Skeletal muscle cell (primary cell): ENCODE measurements around the gene PAH.

ENCODE experiments used
- DNase-seq: peaks from one replicate; pipeline ENCODE4 v3.0.0-alpha.2; 2010; ENCODE audit warnings: low read depth
- H3K4me3 ChIP-seq: 2 replicates; pipeline ENCODE4 v1.5.1; 2011; ENCODE audit warnings: low read depth, mild to moderate bottlenecking, control low read depth, low read length, moderate library complexity

Gene PAH

DNA sequence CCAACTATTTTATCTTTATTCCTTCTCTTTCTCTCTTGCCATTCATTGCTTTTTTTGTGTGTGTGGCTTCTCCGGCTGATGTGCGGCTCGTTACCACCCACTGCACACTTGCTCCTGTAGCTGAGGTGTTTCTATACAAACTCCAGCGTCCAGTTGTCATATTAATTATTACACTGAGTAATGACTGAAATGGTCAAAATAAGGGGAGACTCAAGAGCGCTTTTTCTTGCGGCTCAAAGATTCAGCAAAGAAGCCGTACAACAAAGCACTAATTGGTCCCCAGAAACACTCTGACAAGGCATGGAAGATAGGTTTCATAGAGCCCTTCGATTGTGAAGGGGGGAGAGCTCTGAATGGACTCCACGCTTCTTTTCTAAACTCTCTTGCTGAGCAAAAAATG is 34.8 kb upstream of the PAH start:
- no peak overlapping the region for H3K4me3 ChIP-seq
- no peak for DNase-seq

DNA sequence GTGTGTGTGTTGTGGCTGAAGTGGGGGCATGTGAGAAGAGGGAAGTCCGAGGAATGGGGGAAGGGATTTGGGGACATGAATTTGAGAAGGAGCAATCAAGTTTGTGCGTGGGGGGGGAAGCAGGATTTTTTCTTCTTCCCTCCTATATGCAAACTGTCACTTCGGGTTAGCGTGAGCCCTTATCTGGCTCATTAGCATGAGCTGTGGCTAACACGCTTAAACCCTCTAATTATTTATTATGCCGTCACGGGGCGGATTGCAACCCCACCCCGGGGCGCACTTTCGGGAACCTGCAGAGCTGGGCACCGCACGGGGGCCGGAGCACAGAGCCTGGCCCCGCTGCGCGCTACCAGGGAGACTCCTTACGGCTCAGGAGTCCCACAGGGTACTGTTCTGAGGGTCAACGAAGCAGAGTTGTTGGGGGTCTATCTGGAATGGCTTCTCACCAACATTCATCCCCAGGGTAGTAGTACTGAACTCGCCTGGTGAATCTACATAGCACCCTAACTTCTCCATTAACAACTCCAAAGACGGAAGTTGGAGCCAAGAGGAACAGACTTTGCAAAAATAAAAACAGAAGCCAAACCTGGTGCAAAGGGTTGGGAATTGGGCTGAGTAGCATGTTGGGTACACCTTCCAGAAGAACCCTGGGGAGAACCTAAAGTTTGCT is 34.0 kb upstream of the PAH start:
- no peak overlapping the region for H3K4me3 ChIP-seq
- no peak for DNase-seq

DNA sequence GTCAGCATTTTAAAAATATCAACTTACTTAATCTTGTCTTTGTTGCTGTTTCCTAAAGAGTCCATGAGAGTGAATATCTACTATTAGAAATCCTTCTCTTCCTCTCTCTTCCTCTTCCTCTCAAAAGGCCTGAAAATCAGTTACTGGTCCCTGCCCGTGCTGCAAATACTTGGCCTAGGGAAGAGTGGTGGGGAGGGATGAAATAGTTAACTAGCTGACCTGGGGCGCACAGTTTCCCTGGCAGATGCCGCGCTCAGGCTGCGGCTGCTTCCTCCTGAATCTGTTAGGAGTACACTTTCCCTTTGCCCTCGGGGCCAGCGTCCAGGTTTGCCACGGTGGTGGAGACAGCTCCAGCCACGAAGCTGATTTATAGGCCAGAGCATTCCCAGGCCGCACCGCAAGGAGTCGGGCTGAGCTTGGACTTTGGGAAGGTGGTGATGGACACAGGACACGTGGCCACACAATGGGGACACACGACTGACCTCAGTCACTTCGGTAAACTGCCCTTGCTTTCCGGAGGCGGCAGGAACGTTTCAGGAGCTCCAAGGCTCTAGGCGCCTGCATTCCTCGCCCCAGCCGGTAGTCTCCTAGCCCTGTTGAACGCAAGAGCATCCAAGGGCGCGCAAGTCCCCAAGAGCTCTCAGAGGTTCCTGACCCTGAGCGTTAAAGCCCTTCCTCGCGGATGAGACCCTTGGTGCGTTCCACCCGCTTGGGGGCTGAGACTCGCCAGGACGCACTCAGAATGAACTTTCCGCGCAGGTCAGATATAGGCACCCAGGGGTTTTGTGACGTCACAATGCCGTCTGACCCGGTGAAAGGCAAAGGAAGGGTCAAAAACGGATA is 33.3 kb upstream of the PAH start:
- no peak overlapping the region for H3K4me3 ChIP-seq
- no peak for DNase-seq

DNA sequence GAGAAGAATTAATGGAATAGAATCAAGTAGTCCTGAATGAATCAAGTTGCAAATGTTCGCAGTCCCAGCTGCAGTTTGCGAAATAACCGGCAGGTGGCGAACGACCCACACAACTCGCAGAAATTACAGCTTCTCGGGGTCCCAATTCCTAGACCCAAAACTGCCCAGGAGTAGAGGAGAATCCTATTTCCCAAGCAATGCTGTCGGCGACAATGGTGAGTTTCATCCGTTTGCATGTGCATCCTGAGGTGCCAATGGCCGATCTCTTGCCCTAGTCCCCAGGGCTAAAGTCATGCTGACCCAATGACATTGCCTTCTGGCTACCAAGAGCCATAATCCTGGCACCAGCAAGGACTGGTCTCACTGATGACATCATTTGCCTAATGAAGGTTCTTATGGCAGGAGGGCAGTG is 31.9 kb upstream of the PAH start:
- no peak overlapping the region for H3K4me3 ChIP-seq
- DNase-seq: no peak

DNA sequence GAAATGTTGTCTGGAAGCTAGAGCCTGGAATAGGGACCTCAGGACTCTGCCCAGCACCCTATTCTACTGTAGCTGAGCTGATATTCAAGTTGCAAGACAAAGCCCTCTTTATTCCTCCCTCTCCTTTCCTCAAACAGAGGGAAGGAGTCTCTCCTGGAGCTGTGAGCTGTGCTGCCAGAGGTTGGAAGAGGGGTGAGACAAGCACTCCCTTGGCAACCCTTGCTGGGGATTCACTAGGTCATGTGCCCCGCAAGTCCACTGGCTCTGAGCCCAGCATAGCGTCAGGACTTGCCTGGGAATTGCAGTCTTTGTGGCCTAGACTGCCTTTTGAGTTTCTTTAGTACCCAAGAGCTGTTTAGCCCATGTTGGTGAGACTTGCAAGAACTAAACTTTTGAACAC is 29.0 kb upstream of the PAH start:
- DNase-seq: no peak
- no peak overlapping the region for H3K4me3 ChIP-seq

DNA sequence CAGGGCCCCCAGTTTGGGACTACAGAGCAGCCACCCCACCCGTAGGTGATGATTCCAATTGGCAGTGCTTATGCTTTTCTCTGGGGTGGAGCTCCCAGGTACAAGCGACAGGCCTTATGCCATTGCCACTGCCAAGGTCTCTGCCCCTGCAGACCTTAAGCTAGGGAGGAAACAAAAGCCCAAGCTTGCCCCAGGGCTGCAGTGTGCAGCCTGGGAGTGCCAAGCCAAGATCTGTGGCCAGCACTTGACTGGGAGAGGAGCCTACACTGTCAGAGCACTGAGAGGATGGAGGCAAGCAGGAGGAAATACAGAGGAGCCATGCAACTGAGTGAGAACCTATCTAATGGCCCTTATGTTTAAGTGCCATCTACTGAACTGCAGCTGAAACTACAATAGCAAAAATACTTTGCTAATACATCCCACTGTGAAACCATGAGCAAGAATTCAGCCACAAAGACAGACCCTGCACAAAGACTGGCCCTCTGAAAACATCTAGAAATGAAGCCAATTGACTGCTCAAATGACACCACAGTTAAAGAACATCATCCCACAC is 22.7 kb upstream of the PAH start:
- no peak for DNase-seq
- H3K4me3 ChIP-seq: no peak overlapping the region

DNA sequence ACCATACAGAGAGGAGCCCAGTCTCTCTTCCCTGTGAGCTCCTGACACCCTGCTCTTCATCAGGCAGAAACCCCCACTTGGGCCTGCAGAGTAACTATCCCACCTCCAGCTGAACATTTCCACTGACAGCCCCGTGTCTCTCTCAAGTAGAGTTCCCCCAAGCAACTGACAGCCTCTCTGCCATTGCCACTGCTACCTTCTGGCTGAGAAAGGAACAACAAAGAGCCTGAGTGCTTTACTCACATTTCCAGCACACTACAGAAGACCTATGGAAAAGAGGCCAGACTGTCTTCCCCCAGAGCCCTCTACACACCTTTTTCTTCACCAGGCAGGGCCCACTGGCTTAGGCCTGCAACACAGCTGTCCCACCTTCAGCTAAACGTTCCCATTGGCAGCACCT is 22.0 kb upstream of the PAH start:
- no peak for DNase-seq
- no peak overlapping the region for H3K4me3 ChIP-seq

DNA sequence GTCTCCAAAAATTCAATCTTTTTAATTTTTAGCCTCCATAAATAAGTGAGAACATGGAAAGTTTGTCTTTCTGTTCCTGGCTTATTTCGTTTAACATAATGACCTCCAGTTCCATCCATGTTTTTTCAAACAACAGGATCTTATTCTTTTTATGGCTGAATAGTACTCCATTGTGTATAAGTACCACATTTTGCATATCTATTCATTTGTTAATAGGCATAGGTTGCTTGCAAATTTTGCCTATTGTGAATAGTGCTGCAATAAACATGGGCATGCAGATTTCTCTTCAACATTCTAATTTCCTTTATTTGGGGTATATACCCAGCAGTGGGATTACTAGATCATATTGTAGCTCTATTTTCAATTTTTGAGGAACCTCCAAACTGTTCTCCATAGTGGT is 16.1 kb upstream of the PAH start:
- H3K4me3 ChIP-seq: no peak overlapping the region
- no peak for DNase-seq

DNA sequence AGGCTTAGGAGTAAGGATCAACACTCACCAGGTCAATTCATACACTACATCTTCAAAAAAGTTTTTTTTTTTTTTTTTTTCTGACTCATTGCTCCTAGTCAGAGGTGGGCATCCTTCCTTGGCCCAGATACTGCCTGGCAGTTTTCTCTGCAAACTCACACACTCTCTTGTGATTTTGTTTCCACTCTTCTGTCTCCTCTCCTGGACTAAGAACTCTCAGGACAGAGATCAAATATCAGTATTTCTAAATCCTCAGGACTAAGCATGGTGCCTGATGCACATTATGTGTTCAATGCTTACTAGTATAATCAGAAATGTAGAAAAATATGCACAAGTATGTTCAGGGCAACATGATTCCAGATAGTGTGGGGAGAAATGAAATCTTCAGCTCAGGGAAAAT is 10.2 kb upstream of the PAH start:
- no peak overlapping the region for H3K4me3 ChIP-seq
- no peak for DNase-seq

DNA sequence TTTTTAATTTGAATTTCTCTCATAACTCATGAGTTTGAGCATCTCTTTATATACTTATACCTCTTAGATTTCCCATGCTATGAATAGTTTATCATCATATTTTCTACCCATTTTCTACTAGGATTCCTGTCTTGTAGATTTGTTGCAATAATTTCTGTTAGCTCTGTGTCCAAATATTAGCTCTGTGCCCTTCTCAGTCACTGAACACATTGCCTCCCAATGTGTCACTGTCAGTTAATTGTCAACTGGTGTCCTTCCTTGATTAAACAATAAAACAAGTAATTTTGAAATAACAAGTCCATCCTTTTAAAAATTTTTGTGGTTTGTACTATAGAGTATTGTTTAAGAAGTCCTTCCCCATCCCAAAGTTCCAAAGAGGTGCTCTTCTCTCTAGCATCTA is 4.2 kb upstream of the PAH start:
- H3K4me3 ChIP-seq: no peak overlapping the region
- no peak for DNase-seq

DNA sequence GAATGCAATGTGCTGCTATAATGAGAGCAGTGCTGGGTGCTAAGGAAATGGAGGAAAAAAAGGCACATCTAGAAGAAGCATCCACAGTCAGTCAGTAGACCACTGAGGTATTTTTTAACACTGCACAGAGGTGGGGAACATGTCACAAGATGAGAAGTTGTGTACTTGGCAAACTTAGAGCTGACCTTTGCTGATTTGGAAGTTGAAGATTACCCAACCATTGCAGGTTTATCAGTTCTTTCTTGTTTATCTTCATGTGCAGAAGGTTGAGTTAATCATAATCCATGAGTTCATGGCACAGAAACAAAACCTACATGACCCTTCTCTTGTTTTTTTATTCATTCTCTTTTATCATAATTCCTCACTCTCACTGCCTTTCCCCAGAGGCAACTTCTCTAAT is 3.2 kb upstream of the PAH start:
- no peak overlapping the region for H3K4me3 ChIP-seq
- no peak for DNase-seq

DNA sequence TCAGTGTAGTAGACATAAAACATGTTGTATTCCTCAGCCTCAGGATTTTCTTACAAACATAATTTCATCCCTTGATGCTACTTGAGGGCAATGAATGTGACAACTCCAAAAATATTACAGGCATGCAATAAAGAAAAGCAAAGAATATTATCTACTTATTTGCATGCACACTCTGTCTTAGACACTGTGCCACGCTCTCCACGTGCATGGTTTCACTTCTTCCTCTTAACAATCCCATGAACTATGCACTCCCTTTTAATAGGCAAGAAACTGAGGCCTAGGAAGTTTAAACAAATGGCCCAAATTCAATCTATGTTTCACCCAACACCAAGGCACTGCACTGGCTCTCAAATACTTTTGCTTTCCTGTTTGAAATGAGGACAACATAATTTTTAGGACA is 1.8 kb upstream of the PAH start:
- H3K4me3 ChIP-seq: no peak overlapping the region
- no peak for DNase-seq

DNA sequence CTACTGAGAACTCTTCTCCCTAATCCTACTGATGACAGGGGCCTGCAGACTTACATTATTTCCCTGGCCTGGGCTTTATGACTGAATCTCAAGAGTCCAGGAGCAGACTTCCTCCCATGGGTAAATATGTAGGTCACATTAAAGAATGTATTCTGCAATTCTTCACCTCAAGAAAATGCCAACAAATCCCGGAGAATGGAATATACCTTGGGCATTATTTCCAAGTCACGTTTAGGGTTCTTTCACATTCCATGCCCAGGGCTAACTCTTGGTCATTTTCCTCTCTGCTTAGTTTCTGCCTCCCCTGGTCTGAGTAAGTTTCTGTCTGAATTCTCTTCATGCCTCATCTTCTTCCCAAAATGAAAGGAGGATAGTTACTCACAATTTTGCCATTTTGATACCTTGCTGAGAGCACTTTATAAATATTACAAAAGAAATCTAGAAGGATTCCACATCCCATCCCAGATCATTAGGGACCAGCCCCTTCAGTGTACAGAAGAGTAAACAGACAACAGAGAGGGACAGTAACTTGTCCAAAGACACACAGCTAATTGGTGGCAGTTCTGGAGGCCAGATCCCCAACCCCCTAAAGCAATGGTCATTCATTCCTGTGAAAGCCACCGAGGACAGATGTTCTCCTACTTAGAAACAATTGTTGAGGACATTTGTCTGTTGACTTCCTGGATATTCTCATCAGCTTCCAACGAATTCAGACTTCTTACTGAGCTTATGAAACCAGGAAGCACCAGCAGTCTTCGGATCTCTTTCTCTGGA is 605 bp downstream of the PAH start:
- H3K4me3 ChIP-seq: no peak overlapping the region
- DNase-seq: no peak

DNA sequence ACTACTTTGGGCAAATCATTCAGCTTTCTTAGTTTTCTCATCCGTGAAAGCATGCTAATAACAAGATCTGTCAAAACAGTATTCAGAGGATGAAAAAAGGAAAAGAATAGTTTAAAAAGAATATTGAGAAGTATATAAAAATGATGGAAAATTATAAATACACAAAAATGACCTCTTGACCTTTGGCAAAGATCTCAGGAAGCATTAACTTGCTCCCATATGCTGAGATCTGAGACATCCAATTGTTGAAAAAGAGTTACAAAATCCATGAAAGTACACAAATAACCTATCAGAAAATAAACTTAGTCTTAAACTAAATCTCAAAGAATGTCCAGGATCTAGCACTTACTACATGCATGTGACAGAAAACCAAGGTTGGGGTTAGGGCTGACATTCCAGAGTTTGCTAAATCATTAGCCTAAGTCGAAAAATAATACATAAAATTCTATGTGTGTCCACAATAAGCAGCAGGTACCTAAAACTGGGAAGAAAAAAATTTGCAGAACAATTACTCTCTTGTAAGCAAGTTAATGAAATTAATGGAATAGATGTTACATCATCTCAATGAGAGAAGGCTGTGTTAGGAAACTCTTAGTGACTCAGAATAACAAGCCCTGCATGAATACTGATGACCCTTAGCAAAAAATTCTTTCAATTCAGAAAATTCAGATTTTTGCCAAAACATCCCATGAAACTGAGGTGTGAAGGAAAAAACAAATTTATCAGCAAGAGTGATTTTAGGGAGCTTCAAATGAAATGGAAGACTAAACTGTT is 3.4 kb downstream of the PAH start:
- H3K4me3 ChIP-seq: no peak overlapping the region
- DNase-seq: no peak

DNA sequence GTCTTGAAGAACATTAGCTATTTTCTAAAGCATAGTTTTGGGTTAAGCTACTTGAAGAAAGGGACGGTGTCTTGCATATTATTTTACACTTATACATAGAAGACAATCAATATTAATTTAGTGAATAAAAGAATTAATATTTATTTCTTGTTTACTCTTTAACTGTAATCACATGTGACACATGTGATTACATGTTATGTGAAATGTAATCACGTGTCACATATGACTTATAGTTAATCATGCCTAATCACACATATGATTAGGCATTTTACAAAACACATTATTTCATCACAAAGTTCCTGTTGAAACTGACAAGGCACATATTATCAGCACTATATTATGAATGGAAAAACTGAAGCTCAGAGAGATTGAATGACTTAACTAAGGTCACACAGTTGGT is 4.8 kb downstream of the PAH start:
- DNase-seq: no peak
- no peak overlapping the region for H3K4me3 ChIP-seq

DNA sequence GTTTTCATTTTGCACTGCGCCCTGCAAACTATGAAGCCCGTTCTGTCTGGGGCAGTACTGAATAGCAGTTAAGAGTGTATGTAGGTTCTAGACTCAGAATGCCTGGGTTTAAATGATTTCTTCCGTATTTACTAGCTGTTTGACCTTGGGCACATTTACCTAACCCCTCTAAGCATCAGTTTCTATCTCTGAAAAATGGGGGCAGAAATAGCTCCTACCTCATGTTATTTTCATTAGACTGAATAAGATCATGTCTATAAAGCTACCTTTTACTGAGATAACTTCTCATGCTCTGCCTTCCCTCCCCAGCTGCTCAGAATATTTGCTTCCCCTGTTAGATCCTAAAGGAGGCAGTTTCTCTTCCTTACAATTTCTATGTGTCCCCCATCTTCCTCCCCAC is 5.7 kb downstream of the PAH start:
- DNase-seq: no peak
- H3K4me3 ChIP-seq: no peak overlapping the region

DNA sequence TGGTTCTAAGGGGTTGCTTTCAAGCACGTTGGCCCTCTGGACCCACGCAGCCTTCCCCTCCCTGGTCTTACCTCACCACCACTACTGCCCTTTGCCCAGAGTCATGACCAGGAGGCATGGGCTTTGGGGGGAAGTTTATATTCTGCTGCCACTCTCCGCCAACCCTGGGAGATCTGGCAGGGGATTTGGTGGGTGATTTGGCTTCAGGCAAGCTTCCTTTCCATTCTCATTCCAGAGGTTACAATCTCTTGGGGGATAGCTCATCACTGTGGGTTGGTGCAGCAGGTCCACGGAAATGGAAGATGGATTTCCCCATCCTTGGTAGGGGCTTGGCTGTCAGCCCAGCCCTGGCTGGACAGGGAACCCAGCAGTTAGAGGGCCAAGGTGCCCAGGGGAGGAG is 6.3 kb downstream of the PAH start:
- H3K4me3 ChIP-seq: no peak overlapping the region
- no peak for DNase-seq

DNA sequence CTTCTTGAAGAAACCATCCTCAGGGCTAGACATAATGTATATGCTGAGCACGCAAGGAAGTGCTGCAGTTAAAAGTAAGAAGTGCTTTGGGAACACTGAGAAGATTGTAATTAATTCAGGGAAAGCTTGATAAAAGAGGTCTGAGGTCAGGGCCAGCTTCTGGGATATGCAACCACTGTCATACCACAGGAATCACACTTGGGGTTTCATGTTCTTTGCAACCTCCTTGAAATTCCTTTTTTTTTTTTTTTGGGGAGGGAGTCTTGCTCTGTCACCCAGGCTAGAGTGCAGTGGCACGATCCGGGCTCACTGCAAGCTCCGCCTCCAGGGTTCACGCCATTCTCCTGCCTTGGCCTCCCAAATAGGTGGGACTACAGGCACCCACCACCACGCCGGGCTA is 6.9 kb downstream of the PAH start:
- H3K4me3 ChIP-seq: no peak overlapping the region
- no peak for DNase-seq

DNA sequence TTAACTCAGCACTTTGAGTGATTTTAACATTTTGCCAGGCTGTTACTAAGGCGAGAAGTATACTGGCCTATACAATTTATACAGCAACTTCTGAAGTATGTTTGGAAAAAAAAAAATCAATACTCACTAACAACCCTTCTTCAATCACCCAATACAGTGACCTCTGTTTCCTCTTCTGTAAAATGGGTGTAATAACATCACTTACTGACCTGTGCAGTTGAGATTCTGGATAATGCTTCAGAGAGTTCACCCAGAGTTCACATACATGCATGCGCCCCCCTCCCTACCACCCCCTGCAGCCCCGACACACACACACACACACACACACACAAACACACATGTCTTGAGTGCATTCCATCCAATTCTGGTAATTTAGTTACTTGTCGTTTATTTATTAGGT is 9.1 kb downstream of the PAH start:
- no peak overlapping the region for H3K4me3 ChIP-seq
- DNase-seq: no peak

DNA sequence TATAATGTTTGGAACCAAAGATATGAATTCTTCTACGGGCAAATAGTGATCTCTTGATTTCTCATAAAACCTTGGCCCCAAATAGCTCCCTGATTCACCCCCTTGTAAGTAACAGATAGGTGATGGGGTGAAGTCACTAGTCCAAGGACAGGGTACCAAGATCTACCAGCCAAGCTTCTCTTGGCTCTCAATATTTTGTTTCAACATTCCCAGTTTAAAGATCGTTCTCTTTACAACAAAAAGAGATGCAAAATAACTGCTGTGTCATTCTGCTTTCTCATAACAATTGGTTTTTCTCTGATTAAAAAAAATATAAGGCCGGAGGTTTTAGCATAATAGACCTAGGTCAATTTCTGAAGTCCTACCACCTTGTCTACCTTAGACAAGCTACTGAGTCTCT is 11.8 kb downstream of the PAH start:
- H3K4me3 ChIP-seq: no peak overlapping the region
- no peak for DNase-seq
